Measurements from ENCODE around the gene NOSTRIN. TPM values are rescaled to one million over a fixed set of nuclear protein-coding genes. Genes with fewer than 3 reads are reported as not detected.
A peak's percentile ranks its signal among the peaks of the same experiment; 100 is the strongest.
"Not testable (repeated sequence)": the region's sequence is repeated elsewhere in the genome, so short reads cannot be mapped to it uniquely, and the experiment has no call there.

The NOSTRIN gene
- total RNA-seq, 1 experiment from 2014 or later, result 0.25 TPM

DNA sequence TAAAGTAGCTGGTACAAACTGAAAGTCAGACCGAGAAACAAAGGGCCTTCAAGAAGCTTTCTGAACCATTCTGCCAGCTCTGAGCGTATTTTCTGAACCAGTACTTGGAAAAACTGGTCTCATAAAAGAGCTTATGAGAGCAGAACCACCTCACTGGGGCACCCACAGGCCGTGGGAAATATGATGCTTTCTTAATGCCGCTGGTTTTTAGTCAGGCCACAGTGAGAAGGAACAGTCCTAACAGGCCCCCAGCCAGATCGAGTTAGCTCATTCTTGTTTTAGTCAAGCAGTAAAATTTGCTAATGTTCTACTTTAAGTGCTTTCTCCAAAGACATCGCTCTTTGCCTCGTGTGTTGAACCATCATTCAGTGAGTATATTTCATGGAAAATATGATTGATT is 12.7 kb upstream of the NOSTRIN start:
- no peak for DNase-seq (ENCODE audit: low spot score)

DNA sequence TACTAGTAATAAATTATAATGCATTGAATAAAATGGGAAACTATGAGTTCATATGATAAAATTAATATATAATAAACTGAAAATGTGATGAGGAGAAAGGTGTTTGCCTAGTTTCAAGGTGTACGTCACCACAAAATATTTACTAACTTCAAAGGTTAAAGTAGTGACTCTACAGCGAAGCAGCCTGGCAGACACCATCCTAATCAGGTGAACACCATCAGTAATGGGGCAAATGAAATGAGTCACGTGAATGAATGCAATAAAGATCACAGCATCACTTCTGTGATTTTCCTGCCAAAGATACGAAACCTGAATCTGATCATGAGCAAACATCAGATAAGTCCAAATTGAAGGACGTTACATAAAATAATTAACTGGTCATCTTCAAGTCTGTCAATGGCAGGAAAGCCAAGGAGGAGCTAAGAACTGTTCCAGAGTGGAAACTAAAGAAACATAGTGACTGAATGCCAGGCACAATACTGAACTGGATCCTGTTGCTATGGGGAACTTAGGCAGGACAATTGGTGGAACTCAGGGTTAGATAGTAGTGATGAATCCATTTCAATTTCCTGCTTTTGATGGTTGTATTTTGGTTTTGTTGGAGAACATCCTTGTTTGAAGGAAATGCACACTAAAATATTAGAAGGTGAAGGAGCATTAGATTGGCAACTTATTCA is 12.1 kb upstream of the NOSTRIN start:
- DNase-seq (ENCODE audit: low spot score), result no peak

DNA sequence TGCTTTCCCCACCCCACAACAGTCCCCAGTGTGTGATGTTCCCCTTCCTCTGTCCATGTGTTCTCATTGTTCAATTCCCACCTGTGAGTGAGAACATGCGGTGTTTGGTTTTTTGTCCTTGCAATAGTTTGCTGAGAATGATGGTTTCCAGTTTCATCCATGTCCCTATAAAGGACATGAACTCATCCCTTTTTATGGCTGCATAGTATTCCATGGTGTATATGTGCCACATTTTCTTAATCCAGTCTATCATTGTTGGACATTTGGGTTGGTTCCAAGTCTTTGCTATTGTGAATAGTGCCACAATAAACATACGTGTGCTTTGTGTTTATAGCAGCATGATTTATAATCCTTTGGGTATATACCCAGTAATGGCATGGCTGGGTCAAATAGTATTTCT is 11.3 kb upstream of the NOSTRIN start:
- DNase-seq (ENCODE audit: low spot score), result not testable (repeated sequence)

DNA sequence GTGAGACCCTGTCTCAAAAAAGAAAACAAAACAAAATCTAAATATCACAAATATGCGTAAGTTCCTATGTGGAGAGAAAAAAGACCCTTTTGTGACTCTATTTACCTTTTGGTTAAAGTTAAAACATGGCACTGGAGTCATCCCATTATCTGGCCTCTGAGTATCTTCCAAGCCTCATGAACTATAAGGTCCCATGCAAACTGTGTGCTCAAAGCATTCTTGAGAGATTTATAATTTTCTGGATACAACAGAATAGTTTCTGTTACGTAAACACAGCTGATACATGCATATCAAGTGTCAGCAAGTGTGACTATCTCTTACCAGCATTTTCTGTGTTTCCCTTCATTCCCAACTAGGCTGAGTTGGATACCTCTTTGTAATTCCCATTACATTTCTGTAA is 8.8 kb upstream of the NOSTRIN start:
- DNase-seq (ENCODE audit: low spot score), result no peak

DNA sequence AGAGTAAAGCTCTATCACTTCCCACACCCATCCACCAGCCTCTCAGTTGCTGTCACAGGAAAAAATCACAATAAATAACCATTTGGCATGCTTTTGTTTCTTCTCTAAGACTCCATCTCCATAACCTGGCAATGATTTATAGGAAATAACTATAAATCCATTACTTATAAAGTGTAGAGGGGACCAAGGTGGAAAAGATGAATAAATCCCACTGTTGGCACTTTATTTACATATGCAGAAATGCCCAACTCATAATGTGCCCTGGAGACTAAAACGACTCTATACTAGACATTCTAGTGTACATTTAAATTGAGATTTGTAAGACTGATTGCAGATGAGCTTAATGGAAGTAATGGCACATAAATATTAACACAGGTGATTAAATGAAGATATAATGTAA is 7.5 kb upstream of the NOSTRIN start:
- no peak for DNase-seq (ENCODE audit: low spot score)

DNA sequence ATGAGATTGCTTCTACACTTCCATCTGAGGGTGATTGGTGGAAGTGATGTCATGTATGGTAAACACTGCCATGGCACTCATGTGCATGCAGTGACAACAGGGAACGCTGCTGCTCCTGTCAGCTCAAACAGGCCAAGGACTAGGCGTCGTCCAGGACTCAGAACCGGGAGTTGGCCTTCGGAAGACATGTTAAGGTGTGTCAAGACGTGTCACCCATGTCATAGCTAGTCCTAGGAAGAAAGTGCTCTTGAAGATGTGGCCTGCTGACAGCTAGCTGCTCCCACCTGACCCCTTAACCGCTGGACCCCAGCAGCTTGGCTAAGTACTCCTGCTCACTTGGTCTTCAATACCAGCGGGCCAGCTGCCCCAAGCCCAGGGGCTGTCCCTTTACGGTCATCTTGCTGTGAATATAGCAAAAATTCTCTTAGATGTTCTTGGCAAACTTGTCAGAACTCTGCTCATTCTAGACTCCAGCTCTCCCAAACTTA is 6.3 kb upstream of the NOSTRIN start:
- DNase-seq (ENCODE audit: low spot score), result no peak

DNA sequence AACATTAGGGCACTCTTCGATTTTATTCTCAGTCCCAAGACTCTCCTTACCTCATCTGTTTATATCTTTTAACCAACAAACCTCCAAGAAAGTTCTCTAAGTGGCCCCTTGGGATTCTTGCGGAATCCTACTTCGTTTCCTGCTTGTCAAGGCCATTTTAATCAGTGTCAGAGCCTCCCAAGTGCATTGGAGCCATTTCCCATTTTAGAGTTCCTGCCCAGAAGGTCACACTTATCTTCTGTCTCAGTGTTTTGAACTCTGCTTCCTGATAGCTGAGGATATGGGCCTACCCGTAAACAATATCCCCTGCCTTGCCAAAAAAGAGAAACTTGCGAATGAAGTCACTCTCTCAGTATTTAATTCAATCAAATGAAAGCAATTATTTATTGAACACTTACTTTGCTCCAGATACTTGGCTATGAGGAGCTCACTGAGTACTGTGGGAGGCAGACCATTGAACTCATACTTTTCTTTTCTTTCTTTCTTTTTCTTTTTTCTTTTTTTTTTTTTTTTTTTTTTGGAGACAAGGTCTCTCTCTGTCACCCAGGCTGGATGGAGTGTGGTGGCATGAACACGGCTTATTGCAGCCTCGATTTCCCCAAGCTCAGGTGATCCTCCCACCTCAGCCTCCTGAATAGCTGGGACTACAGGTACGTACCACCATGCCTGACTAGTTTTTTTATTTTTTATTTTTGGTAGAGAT is 5.7 kb upstream of the NOSTRIN start:
- peak; percentile 47 for DNase-seq (ENCODE audit: low spot score)

DNA sequence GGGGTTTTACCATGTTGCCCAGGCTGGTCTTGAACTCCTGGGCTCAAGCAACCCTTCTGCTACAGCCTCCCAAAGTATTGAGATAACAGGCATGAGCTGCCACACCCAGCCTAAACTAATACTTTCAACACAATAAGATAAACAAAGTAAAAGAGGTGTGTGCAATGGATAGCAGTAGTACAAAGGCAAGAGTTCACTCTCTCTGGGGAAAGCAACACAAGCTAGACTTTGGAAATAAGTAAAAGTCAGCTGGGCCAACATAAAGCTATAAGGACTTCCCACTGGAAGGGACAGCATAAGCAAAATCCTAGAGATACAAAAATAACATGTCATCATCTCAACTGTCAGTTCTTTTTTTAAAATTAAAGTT is 5.2 kb upstream of the NOSTRIN start:
- DNase-seq (ENCODE audit: low spot score), result no peak

DNA sequence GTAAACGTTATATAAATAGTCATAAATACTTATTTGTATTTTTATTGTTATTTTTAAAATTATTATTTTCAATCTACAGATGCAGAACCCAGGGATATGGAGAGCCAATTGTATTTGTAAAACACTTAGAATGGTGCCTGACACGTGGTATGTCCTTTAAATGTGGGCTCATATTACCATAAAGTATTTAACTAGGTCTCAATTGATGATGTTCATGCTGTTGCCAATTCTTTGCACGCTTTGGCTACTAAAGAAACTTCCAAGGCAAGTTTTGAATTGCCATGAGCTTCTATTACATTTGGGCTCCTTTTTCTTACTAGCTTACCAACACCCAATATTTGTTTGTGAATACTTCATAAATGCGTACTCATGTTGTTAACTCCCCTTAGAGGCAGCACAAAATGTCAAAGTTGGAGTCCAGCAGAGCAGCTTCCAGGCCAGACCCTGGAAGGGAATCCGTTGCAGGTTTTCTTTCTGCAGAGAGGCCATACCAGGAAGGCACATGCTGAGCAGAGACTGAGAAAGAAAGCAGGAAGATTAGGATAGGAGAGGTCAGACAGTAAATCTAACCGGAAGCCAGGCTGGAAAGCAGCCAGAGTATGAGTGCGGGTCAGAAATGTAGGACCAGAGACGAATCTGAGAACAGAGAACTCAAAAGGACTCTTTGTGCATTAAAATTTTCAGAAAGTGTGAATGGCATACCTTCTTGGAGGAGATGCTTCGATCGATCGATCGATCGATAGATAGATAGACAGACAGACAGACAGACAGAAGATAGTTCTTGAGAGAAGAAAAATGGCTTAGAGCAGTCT is 4.2 kb upstream of the NOSTRIN start:
- DNase-seq (ENCODE audit: low spot score), result no peak

DNA sequence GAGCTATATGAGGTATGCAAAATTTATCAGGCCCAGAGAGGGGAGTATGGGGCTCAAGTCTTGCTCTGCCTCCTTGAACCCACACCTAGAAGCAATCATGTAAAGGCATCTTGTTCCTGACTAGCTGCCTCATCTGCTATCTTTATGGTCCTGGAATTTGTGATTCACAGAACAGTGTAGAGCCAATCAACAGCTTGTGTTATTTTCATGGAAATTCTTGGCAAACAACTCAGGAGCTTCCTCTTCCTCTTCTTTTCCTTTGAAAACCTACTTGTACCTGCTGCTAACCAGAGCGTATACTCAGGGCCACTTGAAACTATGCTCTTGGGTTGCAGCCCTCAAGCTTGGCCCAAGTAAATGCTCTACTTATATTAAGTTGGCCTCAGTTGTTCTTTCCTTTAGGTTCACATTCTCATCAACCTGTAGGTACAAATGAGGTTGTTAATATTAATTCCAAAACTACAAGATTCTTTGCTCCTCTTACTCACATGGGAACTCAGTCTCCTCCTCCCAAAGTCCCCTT is 3.5 kb upstream of the NOSTRIN start:
- no peak for DNase-seq (ENCODE audit: low spot score)

DNA sequence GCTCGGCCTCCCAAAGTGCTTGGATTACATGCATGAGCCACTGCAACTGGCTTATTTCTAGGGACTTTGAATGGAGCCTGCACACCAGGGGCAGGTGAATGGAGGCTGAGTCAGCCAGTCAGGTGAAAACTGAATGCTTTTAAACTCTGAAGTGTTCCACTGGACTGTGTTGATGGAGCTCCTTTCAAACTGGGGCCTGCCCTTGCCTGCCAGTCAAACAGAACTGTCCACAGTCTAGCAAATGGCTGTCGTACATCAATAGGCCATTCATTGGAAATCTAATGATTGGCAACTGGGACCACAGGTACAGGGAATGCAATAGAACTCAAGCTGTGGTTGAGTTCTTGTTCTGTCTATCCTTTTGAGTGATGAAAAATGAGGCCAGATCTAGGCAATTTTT is 966 bp upstream of the NOSTRIN start:
- DNase-seq (ENCODE audit: low spot score), result no peak

DNA sequence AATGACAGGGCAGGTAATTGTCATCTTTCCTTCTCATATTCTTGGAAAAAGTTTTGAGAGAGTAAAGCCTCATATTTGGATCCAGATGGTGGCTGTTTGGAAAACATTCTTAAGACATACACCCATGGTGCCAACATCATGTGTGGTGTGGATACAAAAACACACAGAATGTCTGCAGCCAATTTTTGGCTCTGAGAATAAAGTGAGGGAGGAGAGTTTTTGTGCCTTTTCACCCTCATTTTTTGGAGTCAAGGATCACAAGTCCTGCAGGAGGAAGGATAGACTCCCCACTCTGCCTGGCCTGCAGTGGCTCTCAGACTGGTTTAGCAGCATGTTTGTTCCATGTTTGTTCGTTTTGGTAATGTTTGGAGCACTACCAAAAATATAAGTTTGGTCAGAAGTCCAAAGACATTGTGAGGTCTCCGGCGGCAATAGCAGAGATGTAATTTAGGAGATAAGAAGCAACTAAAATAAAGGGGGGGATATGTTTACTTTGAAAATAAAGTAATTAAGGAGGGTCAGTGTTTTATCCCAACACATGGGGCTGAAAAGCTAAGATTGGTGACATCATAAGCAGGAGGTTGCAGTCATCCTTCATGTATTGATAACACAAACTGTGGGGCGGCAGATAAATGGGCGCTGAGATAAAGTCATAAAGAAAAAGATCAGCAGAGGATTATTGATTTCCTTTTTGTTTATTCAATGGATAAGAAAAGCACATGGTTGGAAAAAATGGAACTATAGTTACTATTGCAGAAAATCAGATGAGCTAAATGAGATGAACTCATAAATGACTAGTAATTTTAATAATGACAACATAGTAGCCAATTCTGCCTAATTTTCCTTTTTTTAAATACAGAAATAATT is 655 bp downstream of the NOSTRIN start:
- no peak for DNase-seq (ENCODE audit: low spot score)

DNA sequence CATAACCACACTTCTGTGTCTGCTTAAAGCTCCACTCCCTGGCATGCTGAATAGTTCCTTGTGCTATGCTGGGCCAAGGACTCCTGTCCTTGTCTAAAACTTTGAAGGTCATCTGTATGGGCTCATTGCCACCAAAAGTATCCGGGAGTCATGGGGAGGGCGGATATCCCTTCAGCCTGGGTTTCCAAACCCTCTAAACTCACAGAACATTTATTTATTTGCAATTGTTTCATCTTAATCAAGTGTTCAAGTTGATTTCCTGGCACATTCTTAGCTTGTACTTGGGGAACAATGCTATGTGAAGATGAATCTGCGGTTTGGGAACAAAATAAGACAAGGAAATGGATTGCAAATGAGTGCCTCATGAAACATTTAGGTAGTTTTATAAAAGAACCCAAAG is 1.8 kb downstream of the NOSTRIN start:
- no peak for DNase-seq (ENCODE audit: low spot score)

DNA sequence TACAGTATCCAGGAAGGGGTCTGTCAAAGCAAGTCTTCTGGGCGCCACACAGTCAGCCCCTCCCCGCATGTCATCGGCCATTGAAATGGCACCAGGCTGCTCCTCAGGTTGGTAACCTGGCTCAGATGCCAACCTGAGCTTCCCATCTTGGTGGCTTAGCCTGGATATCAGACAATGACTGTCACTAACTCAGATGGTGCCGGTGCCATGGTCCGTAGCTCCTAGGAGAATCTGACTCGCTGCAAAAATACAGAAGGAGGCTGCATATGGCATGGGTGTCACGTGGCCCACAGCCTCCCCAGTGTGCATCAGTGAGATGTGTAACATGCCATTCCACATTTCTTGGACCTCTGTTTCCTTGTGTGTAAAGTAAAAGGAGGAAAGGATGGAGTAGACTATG is 3.2 kb downstream of the NOSTRIN start:
- no peak for DNase-seq (ENCODE audit: low spot score)

DNA sequence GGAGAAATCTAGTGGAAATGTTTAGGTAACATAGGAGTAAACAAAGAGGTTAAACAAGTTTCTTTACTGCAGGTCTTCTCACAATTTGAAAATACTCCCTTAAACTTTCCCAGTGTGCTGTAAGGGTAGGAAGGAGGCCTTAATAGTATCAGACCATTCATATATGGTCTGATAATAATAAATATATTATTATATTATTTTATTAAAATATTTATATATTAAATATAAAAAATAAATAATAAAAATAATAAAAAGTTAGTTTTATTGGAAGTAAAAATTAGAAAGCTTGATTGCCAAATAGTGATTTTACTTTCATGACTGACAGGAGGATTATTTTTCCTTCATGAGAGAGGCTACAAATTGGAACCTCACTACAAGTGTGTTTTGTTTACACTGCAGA is 7.1 kb downstream of the NOSTRIN start:
- no peak for DNase-seq (ENCODE audit: low spot score)

DNA sequence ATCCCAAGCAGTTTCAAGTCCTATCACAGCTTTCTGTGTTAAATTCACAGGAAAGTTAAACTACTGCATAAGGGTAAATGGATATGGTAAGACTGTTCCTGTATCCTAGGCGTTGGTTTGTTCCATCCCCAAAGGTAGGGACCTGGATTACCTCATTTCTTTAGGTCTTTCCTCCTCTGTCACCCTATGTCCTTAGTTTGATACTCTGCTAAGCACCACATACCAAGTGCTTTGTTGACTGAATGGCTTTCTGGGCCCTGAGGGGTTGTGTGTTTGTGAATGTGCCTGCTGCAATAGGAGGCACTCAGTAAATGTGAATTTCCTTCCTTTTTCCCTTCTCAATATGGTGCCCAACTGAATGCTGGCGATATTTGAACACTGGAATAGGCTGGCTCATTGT is 7.8 kb downstream of the NOSTRIN start:
- no peak for DNase-seq (ENCODE audit: low spot score)

DNA sequence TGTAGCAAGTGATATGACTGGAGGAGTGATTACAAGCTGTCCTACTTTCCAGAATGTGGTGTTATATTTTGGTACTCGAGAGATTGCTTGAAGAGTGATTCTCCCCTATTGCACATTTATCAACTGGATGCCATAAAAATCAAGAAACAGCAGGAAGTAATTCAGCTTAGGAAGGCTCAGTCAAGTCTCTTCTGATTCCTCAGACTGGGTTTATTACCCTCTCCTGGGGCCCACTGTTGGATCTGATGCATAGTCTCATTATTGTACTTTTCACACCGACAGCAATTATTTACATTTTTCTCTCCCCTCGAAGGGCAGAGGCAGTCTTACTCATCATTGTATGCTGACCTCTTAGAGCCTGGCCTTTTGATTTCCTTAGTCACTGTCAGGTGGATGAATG is 9.3 kb downstream of the NOSTRIN start:
- no peak for DNase-seq (ENCODE audit: low spot score)

DNA sequence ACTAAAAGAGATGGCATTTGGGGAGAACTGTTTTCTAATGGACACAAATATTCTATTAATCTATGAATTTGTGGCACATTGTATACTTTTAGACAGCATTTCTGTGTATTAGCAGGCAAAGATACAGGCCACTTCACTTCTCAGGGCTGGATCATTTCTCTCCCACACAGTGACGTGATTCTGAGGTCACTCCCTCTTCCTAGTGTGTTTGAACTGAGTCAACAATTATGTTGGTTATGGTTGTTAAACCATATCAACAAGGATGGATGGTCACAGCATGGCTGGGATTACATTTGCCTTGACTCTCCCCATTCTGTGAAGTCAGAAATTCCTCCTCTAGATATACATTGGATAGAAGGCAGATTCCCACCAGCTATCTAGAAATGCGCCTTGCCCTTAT is 11.6 kb downstream of the NOSTRIN start:
- DNase-seq (ENCODE audit: low spot score), result no peak

DNA sequence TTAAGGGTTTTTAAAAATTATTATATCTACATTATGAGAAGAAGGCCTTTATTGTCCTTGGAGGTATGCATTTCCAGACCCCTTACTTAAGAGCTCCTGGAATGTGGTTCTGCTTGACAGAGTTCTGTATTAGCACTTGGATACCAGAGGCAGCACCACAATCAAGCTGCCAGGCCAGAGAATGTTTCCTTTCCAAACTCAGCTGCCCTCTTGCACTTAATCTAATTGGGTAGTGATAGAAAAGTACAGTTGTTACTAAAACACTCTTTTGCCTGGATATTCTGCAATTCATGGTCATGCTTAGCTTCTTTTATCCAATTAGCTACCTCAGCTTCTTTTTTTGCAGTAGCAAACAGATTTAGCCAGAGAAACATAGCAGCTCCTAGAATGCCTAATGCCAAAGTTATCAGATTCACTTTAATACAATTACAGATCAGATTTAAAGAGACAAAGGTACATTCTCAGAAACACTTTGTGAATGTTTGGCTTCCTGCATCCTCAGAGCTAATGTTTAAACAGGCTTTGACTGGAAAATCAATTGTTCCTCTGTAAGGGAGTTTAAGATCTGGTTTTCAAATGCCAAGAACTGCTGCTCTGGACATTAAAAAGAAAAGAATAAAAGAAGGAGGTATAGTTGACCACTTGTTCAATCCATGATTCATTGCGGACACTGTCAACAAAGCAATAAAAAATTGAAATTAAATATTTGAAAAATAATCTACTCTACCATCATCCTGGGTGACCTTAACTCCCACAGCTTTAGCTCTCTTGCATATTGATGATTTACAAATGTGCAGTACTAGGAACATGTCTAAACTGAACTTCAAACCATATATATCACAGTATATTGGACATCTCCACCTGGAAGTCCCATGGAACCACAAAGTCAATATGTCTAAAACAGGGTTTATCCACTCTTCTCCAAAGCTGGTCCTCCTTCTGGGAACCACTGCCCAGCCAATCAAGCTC is 12.8 kb downstream of the NOSTRIN start:
- no peak for DNase-seq (ENCODE audit: low spot score)

DNA sequence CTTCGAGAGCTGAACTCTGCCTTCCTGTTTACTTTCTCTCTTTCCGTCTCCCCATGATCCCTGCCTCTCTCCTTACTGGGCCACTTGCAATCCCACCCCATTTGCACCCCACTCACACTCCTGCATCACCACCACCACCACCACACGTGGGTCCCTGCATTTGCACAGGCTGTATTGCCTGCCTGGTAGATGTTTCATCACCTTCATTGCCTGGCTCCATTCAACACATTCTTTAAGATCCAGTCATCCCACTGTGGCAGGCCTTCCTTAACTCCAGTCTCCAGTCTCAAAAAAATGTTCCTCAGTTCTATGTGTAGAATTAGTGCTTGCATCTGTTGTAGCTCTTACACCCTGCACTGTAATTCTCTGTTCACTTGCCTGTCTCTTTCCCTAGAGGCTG is 13.9 kb downstream of the NOSTRIN start:
- DNase-seq (ENCODE audit: low spot score), result peak; percentile 35

All from H4 (cell line).